Occipital lobe (tissue), 2 donors: ENCODE results near the gene MCM8. TPM values are rescaled to one million over a fixed set of nuclear protein-coding genes. Genes with fewer than 3 reads are reported as not detected.

Experiments
- DNase-seq: peaks from one replicate; lab custom pipeline; 2025; lab: John Stamatoyannopoulos, UW
- total RNA-seq: library from RNA; depleted of rRNA; stranded (reverse); fragments of >200 nt; gene quantifications from one replicate; pipeline ENCODE4 v1.2.3, GENCODE V29; 2014

Gene MCM8
- 4.5 TPM for total RNA-seq

- DNase-seq = peak; percentile 92
Measured at GRCh38 chr20:5950271-5951031, at the start of gene MCM8, which contains the start of gene TRMT6. TSS of gene MCM8 (plus strand) at chr20:5950652. CDS start at chr20:5952016, 1,364 bp downstream. TSS of gene TRMT6 (minus strand) at chr20:5950533. CDS start at chr20:5950405, 128 bp downstream.

- DNase-seq = no peak
Measured at GRCh38 chr20:5900908-5901307, 49.5 kb upstream of the MCM8 start.

GRCh38 chr20:5908981-5909380 is 41.5 kb upstream of the MCM8 start:
- DNase-seq = no peak

- no peak for DNase-seq
Measured at GRCh38 chr20:5910186-5910585, 40.3 kb upstream of the MCM8 start.

- DNase-seq = no peak
Measured at GRCh38 chr20:5913166-5913565, 37.3 kb upstream of the MCM8 start.

DNA sequence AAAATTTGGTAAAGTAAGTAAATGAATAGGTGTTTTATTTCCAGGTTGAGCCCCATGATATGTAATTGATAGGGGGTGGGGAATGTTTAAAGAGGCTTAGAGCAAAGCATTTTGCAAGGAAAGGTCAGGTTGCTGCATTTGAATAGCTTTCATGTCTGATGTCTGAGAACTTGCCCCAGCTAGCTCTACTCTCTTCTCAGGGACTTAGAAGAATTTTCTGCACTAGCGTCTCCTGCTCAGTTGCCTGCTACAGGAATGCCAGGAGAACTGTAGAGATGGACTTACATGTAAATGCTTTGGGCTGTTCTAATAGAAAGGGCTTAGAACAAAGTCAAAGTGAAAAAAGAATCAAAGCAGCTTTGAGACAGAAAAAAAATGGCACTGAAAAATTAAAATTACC is 35.6 kb upstream of the MCM8 start:
- no peak for DNase-seq

GRCh38 chr20:5918856-5919625 is 31.4 kb upstream of the MCM8 start:
- DNase-seq = no peak

GRCh38 chr20:5919626-5920544 is 30.6 kb upstream of the MCM8 start:
- no peak for DNase-seq

DNA sequence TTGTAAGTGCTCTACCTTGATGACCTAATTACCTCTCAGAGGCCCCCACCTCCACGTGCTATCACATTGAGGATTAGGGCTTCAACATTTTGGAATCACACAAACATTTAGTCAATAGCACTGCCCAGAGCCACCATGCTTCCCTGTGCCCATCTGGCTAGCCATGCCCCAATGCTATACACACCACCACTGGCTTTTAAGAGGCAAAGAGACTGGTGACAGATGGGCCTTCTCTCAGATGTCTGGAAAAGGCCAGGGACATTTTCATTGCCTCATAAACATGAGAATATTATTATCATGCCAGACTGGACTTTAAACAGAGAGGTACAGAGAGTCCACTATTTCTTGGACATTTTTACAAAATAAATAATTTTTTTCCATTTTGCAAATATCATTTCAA is 29.9 kb upstream of the MCM8 start:
- no peak for DNase-seq

DNA sequence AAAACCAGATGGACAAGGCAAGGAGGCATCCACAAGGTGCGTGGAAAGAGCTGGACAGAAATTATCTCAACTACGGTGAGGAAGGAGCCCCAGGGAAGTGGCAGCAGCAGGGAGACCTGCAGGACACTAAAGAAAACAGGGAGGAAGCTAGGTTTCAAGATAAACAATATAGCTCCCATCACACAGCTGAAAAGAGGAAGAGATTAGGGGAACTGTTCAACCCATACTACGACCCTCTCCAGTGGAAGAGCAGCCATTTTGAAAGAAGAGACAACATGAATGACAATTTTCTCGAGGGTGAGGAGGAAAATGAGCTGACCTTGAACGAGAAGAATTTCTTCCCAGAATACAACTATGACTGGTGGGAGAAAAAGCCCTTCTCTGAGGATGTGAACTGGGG is 27.0 kb upstream of the MCM8 start:
- DNase-seq = no peak

- no peak for DNase-seq
Measured at GRCh38 chr20:5925551-5925950, 24.9 kb upstream of the MCM8 start.

- DNase-seq = no peak
Measured at GRCh38 chr20:5927749-5928462, 22.5 kb upstream of the MCM8 start.

DNA sequence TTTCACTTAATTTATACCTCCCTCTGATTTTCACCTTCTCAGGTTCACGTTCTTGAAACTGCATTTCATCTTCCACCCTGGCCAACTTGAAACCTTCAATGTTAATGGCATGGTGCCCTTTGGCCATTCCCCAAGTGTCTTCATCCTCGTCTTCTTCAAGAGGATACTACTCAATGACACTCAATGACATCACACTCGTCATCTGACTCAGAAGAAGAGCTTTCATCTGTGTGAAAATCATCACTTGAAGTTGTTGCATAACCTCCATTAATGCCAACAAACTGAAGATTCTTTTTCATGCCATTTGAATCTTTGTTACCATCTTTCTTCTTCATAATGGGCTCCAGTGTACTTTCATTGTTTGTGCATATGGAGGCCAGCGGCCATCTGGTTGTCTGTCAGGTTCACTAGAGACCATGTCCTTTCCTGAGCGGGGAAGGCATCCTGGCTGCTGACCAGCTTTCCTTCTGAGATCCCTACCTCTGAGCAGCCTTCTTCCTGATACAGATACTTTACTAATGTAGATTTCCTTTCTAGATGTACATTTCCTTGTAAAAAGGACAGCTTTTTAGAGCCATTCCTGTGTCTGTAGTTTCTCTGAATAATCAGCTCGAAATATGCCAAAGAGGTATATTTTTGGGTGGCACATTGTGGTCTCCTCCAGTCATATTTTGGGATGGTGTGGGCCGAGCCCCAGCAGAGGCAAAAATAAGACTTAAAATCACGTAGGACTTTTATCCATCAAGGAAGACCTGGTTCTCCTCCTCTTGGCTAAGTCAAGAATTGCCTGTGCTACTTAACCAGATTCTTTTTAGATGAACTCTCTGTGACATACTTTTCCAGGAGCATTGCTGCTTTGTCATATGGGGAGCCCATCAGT is 21.4 kb upstream of the MCM8 start:
- peak; percentile 32 for DNase-seq

DNA sequence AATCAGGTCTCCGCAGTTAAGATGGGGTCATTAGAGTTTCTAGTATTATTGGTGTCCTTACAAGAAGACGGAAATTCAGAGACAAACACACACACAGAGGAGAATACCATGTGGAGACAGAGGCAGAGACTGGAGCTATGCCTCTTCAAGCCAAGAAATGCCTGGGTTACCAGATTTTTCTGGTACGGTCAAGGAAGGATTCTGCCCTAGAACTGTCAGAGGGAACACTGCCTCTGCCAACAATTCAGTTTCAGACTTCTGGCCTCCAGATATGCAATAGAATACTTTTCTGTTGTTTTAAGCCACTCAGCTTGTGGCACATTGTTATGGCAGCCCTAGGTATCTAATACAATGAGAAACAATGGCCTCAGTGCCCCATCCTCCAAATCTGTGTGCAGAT is 19.0 kb upstream of the MCM8 start:
- no peak for DNase-seq

GRCh38 chr20:5932796-5933195 is 17.7 kb upstream of the MCM8 start:
- no peak for DNase-seq

DNA sequence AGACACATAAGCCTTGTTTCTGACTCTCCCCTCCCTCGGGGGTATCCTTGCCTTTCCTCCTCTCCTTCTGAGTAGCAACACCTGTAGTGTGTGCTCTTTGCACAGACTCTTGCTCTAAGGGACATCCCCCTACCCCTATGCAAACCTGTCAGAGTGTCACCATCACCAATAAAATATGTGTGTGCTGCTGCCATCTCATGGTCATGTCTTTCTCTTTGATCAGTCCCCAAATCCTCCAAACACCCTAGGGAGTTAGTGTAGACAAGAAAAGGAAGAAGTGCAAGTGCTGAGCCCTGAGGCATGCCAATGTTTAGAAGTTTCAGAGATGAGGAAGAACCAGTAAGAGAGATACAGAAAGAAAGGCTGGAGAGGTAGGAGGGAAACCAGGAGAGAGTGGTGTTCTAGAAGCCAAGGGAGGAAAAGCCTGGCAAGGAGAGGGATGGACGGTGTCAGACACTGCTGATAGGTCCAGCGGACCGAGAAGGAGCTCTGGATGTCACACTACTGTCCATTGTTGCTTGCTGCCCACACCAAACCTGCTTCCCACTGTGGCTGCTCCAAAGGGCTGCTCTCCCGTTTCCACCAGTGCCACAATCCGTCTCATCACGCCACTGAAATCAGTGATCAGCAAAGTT is 16.5 kb upstream of the MCM8 start:
- no peak for DNase-seq

DNA sequence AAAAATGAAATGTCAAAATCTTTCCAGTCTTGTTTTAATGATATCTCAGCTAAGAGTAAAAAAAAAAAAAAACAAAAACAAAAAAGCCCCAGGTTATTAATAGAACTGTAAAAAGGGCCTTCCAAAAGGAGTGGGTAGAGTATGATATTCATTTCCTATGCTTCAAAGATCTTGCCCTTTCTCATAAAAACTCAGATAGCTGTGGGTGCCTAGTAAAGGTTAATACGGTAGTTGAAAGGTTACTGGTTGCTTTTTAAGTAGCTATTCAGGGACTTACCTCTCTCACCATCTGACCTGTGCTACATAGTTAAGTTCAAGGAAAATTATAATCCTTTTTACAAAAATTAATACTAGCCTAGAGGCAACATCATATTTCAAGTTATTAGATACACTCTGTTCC is 15.1 kb upstream of the MCM8 start:
- no peak for DNase-seq

DNA sequence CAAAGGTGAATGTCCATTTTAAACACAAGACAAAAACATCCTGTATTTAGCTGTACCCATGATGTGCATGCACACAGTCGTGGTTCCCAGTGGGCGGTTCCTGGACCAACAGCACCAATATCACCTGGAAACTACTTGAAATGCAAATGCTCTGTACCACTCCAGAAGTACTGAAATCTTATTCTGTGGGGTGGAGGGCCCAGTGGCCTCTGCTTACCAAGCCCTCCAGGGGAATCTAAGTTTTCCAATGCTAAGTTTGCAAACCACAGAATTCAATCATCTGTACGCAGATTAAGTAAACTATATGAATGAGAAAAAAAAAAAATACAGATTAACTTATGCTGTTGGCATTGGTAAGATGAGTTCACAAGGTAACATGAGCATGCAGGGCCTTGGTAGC is 14.2 kb upstream of the MCM8 start:
- DNase-seq = no peak

DNA sequence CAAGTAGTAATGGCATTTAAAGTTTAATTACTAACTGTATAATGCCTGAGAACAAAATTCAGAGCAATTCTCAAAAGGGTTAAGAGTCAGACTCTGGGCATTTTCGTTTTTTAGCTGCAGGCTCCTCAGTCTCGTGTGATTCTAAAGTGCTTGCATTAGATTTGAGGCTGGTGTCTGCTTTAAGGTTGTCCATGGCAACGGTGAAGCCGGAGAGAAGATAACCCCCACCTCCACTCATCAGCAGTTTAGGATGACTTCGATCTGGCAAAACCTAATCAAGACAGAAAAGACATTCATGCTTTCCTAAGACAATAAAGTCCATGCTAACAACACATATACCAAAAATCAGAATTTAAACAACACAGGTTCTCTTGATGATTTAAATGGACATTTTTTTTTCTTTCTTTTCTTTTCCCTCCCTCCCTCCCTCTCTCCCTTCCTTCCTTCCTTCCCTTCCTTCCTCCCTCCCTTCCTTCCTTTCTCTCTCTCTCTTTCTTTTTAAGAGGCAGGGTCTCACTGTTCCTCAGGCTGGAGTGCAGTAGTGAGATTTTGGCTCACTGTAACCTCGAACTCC is 11.9 kb upstream of the MCM8 start:
- no peak for DNase-seq
